ENCODE results near the gene ELMOD1.

The ELMOD1 gene

GRCh38 chr11:107648242-107648641 lies 57.3 kb downstream of the ELMOD1 start:
- Histone ChIP-seq H3K36me3 (ENCODE audit: control insufficient read depth, insufficient read depth, low read length) (no peaks in the 10 kb centered on the region), H3K27ac (ENCODE audit: low read depth, low read length) (no peak overlapping the region)

GRCh38 chr11:107651672-107652071 lies 60.7 kb downstream of the ELMOD1 start:
- H3K4me1 ChIP-seq (ENCODE audit: control insufficient read depth, insufficient read depth, low read length) = peaks cover 19% of the 10 kb centered on the region
- no peaks in the 10 kb centered on the region for H3K9me3 ChIP-seq (ENCODE audit: control insufficient read depth, insufficient read depth, low read depth, low read length)
- no peak overlapping the region for H3K4me3 ChIP-seq (ENCODE audit: low read depth, low read length)
- no peaks in the 10 kb centered on the region for H3K27me3 ChIP-seq (ENCODE audit: control insufficient read depth, insufficient read depth, low read length)
- H3K27ac ChIP-seq (ENCODE audit: low read depth, low read length) = no peak overlapping the region
- no peak overlapping the region for H3K9ac ChIP-seq (ENCODE audit: low read length)
- no peaks in the 10 kb centered on the region for H3K36me3 ChIP-seq (ENCODE audit: control insufficient read depth, insufficient read depth, low read length)

More at GRCh38 chr11:107648242-107648641, 57.3 kb downstream of the ELMOD1 start:
- H3K9me3 ChIP-seq (ENCODE audit: control insufficient read depth, insufficient read depth, low read depth, low read length) = no peaks in the 10 kb centered on the region
- no peak overlapping the region for H3K9ac ChIP-seq (ENCODE audit: low read length)
- no peak overlapping the region for H3K4me3 ChIP-seq (ENCODE audit: low read depth, low read length)
- H3K27me3 ChIP-seq (ENCODE audit: control insufficient read depth, insufficient read depth, low read length) = no peaks in the 10 kb centered on the region
- peaks cover 19% of the 10 kb centered on the region for H3K4me1 ChIP-seq (ENCODE audit: control insufficient read depth, insufficient read depth, low read length)

- H3K4me3 ChIP-seq (ENCODE audit: low read depth, low read length) = no peak overlapping the region
- H3K27me3 ChIP-seq (ENCODE audit: control insufficient read depth, insufficient read depth, low read length) = no peaks in the 10 kb centered on the region
- no peaks in the 10 kb centered on the region for H3K36me3 ChIP-seq (ENCODE audit: control insufficient read depth, insufficient read depth, low read length)
- H3K9me3 ChIP-seq (ENCODE audit: control insufficient read depth, insufficient read depth, low read depth, low read length) = no peaks in the 10 kb centered on the region
- H3K9ac ChIP-seq (ENCODE audit: low read length) = no peak overlapping the region
- peaks cover 18% of the 10 kb centered on the region for H3K4me1 ChIP-seq (ENCODE audit: control insufficient read depth, insufficient read depth, low read length)
- H3K27ac ChIP-seq (ENCODE audit: low read depth, low read length) = no peak overlapping the region
These were observed 62.1 kb downstream of the ELMOD1 start for GRCh38 chr11:107653076-107653475.

GRCh38 chr11:107655602-107656001 lies 64.7 kb downstream of the ELMOD1 start:
- H3K4me3 ChIP-seq (ENCODE audit: low read depth, low read length) = no peak overlapping the region
- H3K9ac ChIP-seq (ENCODE audit: low read length) = no peak overlapping the region
- H3K27me3 ChIP-seq (ENCODE audit: control insufficient read depth, insufficient read depth, low read length) = no peaks in the 10 kb centered on the region
- H3K9me3 ChIP-seq (ENCODE audit: control insufficient read depth, insufficient read depth, low read depth, low read length) = no peaks in the 10 kb centered on the region
- H3K27ac ChIP-seq (ENCODE audit: low read depth, low read length) = no peak overlapping the region
- peaks cover 10% of the 10 kb centered on the region for H3K4me1 ChIP-seq (ENCODE audit: control insufficient read depth, insufficient read depth, low read length)
- no peaks in the 10 kb centered on the region for H3K36me3 ChIP-seq (ENCODE audit: control insufficient read depth, insufficient read depth, low read length)

GRCh38 chr11:107659310-107659709 lies 68.4 kb downstream of the ELMOD1 start:
- Histone ChIP-seq H3K36me3 (ENCODE audit: control insufficient read depth, insufficient read depth, low read length) (no peaks in the 10 kb centered on the region), H3K4me3 (ENCODE audit: low read depth, low read length) (no peak overlapping the region), H3K27me3 (ENCODE audit: control insufficient read depth, insufficient read depth, low read length) (no peaks in the 10 kb centered on the region)

GRCh38 chr11:107660066-107660465 lies 69.1 kb downstream of the ELMOD1 start:
- Histone ChIP-seq H3K9ac (ENCODE audit: low read length) (no peak overlapping the region), H3K27ac (ENCODE audit: low read depth, low read length) (no peak overlapping the region), H3K36me3 (ENCODE audit: control insufficient read depth, insufficient read depth, low read length) (no peaks in the 10 kb centered on the region), H3K4me1 (ENCODE audit: control insufficient read depth, insufficient read depth, low read length) (peaks cover 6% of the 10 kb centered on the region), H3K27me3 (ENCODE audit: control insufficient read depth, insufficient read depth, low read length) (no peaks in the 10 kb centered on the region), H3K4me3 (ENCODE audit: low read depth, low read length) (no peak overlapping the region), H3K9me3 (ENCODE audit: control insufficient read depth, insufficient read depth, low read depth, low read length) (no peaks in the 10 kb centered on the region)

More at GRCh38 chr11:107659310-107659709, 68.4 kb downstream of the ELMOD1 start:
- no peak overlapping the region for H3K9ac ChIP-seq (ENCODE audit: low read length)
- H3K27ac ChIP-seq (ENCODE audit: low read depth, low read length) = no peak overlapping the region
- H3K9me3 ChIP-seq (ENCODE audit: control insufficient read depth, insufficient read depth, low read depth, low read length) = no peaks in the 10 kb centered on the region
- peaks cover 6% of the 10 kb centered on the region for H3K4me1 ChIP-seq (ENCODE audit: control insufficient read depth, insufficient read depth, low read length)

- no peaks in the 10 kb centered on the region for H3K9me3 ChIP-seq (ENCODE audit: control insufficient read depth, insufficient read depth, low read depth, low read length)
- H3K4me1 ChIP-seq (ENCODE audit: control insufficient read depth, insufficient read depth, low read length) = peaks cover 6% of the 10 kb centered on the region
- no peak overlapping the region for H3K9ac ChIP-seq (ENCODE audit: low read length)
- no peak overlapping the region for H3K4me3 ChIP-seq (ENCODE audit: low read depth, low read length)
- no peak overlapping the region for H3K27ac ChIP-seq (ENCODE audit: low read depth, low read length)
- H3K27me3 ChIP-seq (ENCODE audit: control insufficient read depth, insufficient read depth, low read length) = no peaks in the 10 kb centered on the region
- H3K36me3 ChIP-seq (ENCODE audit: control insufficient read depth, insufficient read depth, low read length) = no peaks in the 10 kb centered on the region
These were observed 70.7 kb downstream of the ELMOD1 start for GRCh38 chr11:107661656-107662055.

- H3K4me1 ChIP-seq (ENCODE audit: control insufficient read depth, insufficient read depth, low read length) = peaks cover 7% of the 10 kb centered on the region; the same call in 1 of the 2 replicates
- H3K9ac ChIP-seq (ENCODE audit: low read length) = no peak overlapping the region
- no peaks in the 10 kb centered on the region for H3K27me3 ChIP-seq (ENCODE audit: control insufficient read depth, insufficient read depth, low read length)
- H3K9me3 ChIP-seq (ENCODE audit: control insufficient read depth, insufficient read depth, low read depth, low read length) = no peaks in the 10 kb centered on the region
- H3K4me3 ChIP-seq (ENCODE audit: low read depth, low read length) = no peak overlapping the region
- H3K36me3 ChIP-seq (ENCODE audit: control insufficient read depth, insufficient read depth, low read length) = no peaks in the 10 kb centered on the region
- no peak overlapping the region for H3K27ac ChIP-seq (ENCODE audit: low read depth, low read length)
These were observed 74.1 kb downstream of the ELMOD1 start for GRCh38 chr11:107665018-107665417.

GRCh38 chr11:107666911-107667613 lies 76.1 kb downstream of the ELMOD1 start:
- Histone ChIP-seq H3K4me1 (ENCODE audit: control insufficient read depth, insufficient read depth, low read length) (peaks cover 7% of the 10 kb centered on the region; the same call in 1 of the 2 replicates), H3K4me3 (ENCODE audit: low read depth, low read length) (no peak overlapping the region), H3K36me3 (ENCODE audit: control insufficient read depth, insufficient read depth, low read length) (no peaks in the 10 kb centered on the region), H3K27me3 (ENCODE audit: control insufficient read depth, insufficient read depth, low read length) (no peaks in the 10 kb centered on the region), H3K27ac (ENCODE audit: low read depth, low read length) (no peak overlapping the region), H3K9me3 (ENCODE audit: control insufficient read depth, insufficient read depth, low read depth, low read length) (no peaks in the 10 kb centered on the region), H3K9ac (ENCODE audit: low read length) (no peak overlapping the region)

GRCh38 chr11:107669191-107669740 lies 78.3 kb downstream of the ELMOD1 start:
- peaks cover 7% of the 10 kb centered on the region; the same call in 1 of the 2 replicates for H3K4me1 ChIP-seq (ENCODE audit: control insufficient read depth, insufficient read depth, low read length)
- no peaks in the 10 kb centered on the region for H3K9me3 ChIP-seq (ENCODE audit: control insufficient read depth, insufficient read depth, low read depth, low read length)
- no peaks in the 10 kb centered on the region for H3K27me3 ChIP-seq (ENCODE audit: control insufficient read depth, insufficient read depth, low read length)
- H3K9ac ChIP-seq (ENCODE audit: low read length) = no peak overlapping the region
- no peak overlapping the region for H3K27ac ChIP-seq (ENCODE audit: low read depth, low read length)
- no peak overlapping the region for H3K4me3 ChIP-seq (ENCODE audit: low read depth, low read length)
- H3K36me3 ChIP-seq (ENCODE audit: control insufficient read depth, insufficient read depth, low read length) = no peaks in the 10 kb centered on the region

- no peaks in the 10 kb centered on the region for H3K27me3 ChIP-seq (ENCODE audit: control insufficient read depth, insufficient read depth, low read length)
- H3K4me1 ChIP-seq (ENCODE audit: control insufficient read depth, insufficient read depth, low read length) = peaks cover 7% of the 10 kb centered on the region; the same call in 1 of the 2 replicates
- H3K9me3 ChIP-seq (ENCODE audit: control insufficient read depth, insufficient read depth, low read depth, low read length) = no peaks in the 10 kb centered on the region
- H3K36me3 ChIP-seq (ENCODE audit: control insufficient read depth, insufficient read depth, low read length) = no peaks in the 10 kb centered on the region
- H3K4me3 ChIP-seq (ENCODE audit: low read depth, low read length) = no peak overlapping the region
- H3K27ac ChIP-seq (ENCODE audit: low read depth, low read length) = no peak overlapping the region
- H3K9ac ChIP-seq (ENCODE audit: low read length) = no peak overlapping the region
These were observed 79.1 kb downstream of the ELMOD1 start for GRCh38 chr11:107669893-107670601.
